ENCODE results near the gene ATP6V1F.

Gene ATP6V1F

GRCh38 chr7:128865996-128866877, 3.6 kb downstream of the ATP6V1F start:
- Histone ChIP-seq H3K4me1 (ENCODE audit: control insufficient read depth, insufficient read depth, low read length) (peaks cover 27% of the 10 kb centered on the region), H3K36me3 (ENCODE audit: control insufficient read depth, insufficient read depth, low read length) (peaks cover 13% of the 10 kb centered on the region), H3K9ac (ENCODE audit: low read length) (no peak overlapping the region), H3K4me3 (ENCODE audit: low read depth, low read length) (no peak overlapping the region), H3K27ac (ENCODE audit: low read depth, low read length) (no peak overlapping the region), H3K27me3 (ENCODE audit: control insufficient read depth, insufficient read depth, low read length) (peaks cover 41% of the 10 kb centered on the region), H3K9me3 (ENCODE audit: control insufficient read depth, insufficient read depth, low read depth, low read length) (no peaks in the 10 kb centered on the region)

GRCh38 chr7:128867241-128867640, 4.6 kb downstream of the ATP6V1F start:
- H3K27me3 ChIP-seq (ENCODE audit: control insufficient read depth, insufficient read depth, low read length): peaks cover 45% of the 10 kb centered on the region
- no peaks in the 10 kb centered on the region for H3K9me3 ChIP-seq (ENCODE audit: control insufficient read depth, insufficient read depth, low read depth, low read length)
- no peak overlapping the region for H3K27ac ChIP-seq (ENCODE audit: low read depth, low read length)
- peaks cover 13% of the 10 kb centered on the region for H3K36me3 ChIP-seq (ENCODE audit: control insufficient read depth, insufficient read depth, low read length)
- H3K4me3 ChIP-seq (ENCODE audit: low read depth, low read length): no peak overlapping the region
- H3K4me1 ChIP-seq (ENCODE audit: control insufficient read depth, insufficient read depth, low read length): peaks cover 24% of the 10 kb centered on the region
- no peak overlapping the region for H3K9ac ChIP-seq (ENCODE audit: low read length)

GRCh38 chr7:128867842-128868623, 5.4 kb downstream of the ATP6V1F start:
- Histone ChIP-seq H3K27me3 (ENCODE audit: control insufficient read depth, insufficient read depth, low read length) (peaks cover 45% of the 10 kb centered on the region), H3K9me3 (ENCODE audit: control insufficient read depth, insufficient read depth, low read depth, low read length) (no peaks in the 10 kb centered on the region), H3K4me3 (ENCODE audit: low read depth, low read length) (peak overlapping the region; percentile 82), H3K4me1 (ENCODE audit: control insufficient read depth, insufficient read depth, low read length) (peaks cover 23% of the 10 kb centered on the region), H3K27ac (ENCODE audit: low read depth, low read length) (no peak overlapping the region), H3K36me3 (ENCODE audit: control insufficient read depth, insufficient read depth, low read length) (peaks cover 13% of the 10 kb centered on the region), H3K9ac (ENCODE audit: low read length) (no peak overlapping the region)

GRCh38 chr7:128868624-128869137, 6.0 kb downstream of the ATP6V1F start:
- Histone ChIP-seq H3K27ac (ENCODE audit: low read depth, low read length) (no peak overlapping the region), H3K4me1 (ENCODE audit: control insufficient read depth, insufficient read depth, low read length) (peaks cover 21% of the 10 kb centered on the region), H3K4me3 (ENCODE audit: low read depth, low read length) (peak overlapping the region; percentile 82), H3K36me3 (ENCODE audit: control insufficient read depth, insufficient read depth, low read length) (peaks cover 13% of the 10 kb centered on the region), H3K27me3 (ENCODE audit: control insufficient read depth, insufficient read depth, low read length) (peaks cover 45% of the 10 kb centered on the region), H3K9ac (ENCODE audit: low read length) (peak overlapping the region; percentile 18), H3K9me3 (ENCODE audit: control insufficient read depth, insufficient read depth, low read depth, low read length) (no peaks in the 10 kb centered on the region)

- Histone ChIP-seq H3K9me3 (ENCODE audit: control insufficient read depth, insufficient read depth, low read depth, low read length) (no peaks in the 10 kb centered on the region), H3K36me3 (ENCODE audit: control insufficient read depth, insufficient read depth, low read length) (peaks cover 13% of the 10 kb centered on the region), H3K27me3 (ENCODE audit: control insufficient read depth, insufficient read depth, low read length) (peaks cover 45% of the 10 kb centered on the region), H3K4me1 (ENCODE audit: control insufficient read depth, insufficient read depth, low read length) (peaks cover 19% of the 10 kb centered on the region), H3K4me3 (ENCODE audit: low read depth, low read length) (peak overlapping the region; percentile 82), H3K9ac (ENCODE audit: low read length) (peak overlapping the region; percentile 18), H3K27ac (ENCODE audit: low read depth, low read length) (no peak overlapping the region)
These were observed 6.7 kb downstream of the ATP6V1F start for GRCh38 chr7:128869138-128869943.

GRCh38 chr7:128869944-128870285, 7.3 kb downstream of the ATP6V1F start:
- H3K4me3 ChIP-seq (ENCODE audit: low read depth, low read length): peak overlapping the region; percentile 82
- H3K9ac ChIP-seq (ENCODE audit: low read length): no peak overlapping the region
- no peaks in the 10 kb centered on the region for H3K9me3 ChIP-seq (ENCODE audit: control insufficient read depth, insufficient read depth, low read depth, low read length)
- H3K27ac ChIP-seq (ENCODE audit: low read depth, low read length): no peak overlapping the region
- peaks cover 19% of the 10 kb centered on the region for H3K4me1 ChIP-seq (ENCODE audit: control insufficient read depth, insufficient read depth, low read length)
- H3K36me3 ChIP-seq (ENCODE audit: control insufficient read depth, insufficient read depth, low read length): peaks cover 12% of the 10 kb centered on the region
- H3K27me3 ChIP-seq (ENCODE audit: control insufficient read depth, insufficient read depth, low read length): peaks cover 45% of the 10 kb centered on the region

- Histone ChIP-seq H3K27me3 (ENCODE audit: control insufficient read depth, insufficient read depth, low read length) (peaks cover 45% of the 10 kb centered on the region), H3K27ac (ENCODE audit: low read depth, low read length) (no peak overlapping the region)
These were observed 8.4 kb downstream of the ATP6V1F start for GRCh38 chr7:128871050-128871449.

GRCh38 chr7:128872394-128872824, 9.8 kb downstream of the ATP6V1F start:
- Histone ChIP-seq H3K27me3 (ENCODE audit: control insufficient read depth, insufficient read depth, low read length) (peaks cover 41% of the 10 kb centered on the region), H3K9me3 (ENCODE audit: control insufficient read depth, insufficient read depth, low read depth, low read length) (no peaks in the 10 kb centered on the region)

More at GRCh38 chr7:128871050-128871449, 8.4 kb downstream of the ATP6V1F start:
- H3K9ac ChIP-seq (ENCODE audit: low read length): no peak overlapping the region
- peaks cover 3% of the 10 kb centered on the region for H3K36me3 ChIP-seq (ENCODE audit: control insufficient read depth, insufficient read depth, low read length)
- peaks cover 19% of the 10 kb centered on the region for H3K4me1 ChIP-seq (ENCODE audit: control insufficient read depth, insufficient read depth, low read length)
- no peaks in the 10 kb centered on the region for H3K9me3 ChIP-seq (ENCODE audit: control insufficient read depth, insufficient read depth, low read depth, low read length)
- H3K4me3 ChIP-seq (ENCODE audit: low read depth, low read length): no peak overlapping the region

GRCh38 chr7:128873234-128873633, 10.6 kb downstream of the ATP6V1F start:
- no peaks in the 10 kb centered on the region for H3K9me3 ChIP-seq (ENCODE audit: control insufficient read depth, insufficient read depth, low read depth, low read length)
- H3K27me3 ChIP-seq (ENCODE audit: control insufficient read depth, insufficient read depth, low read length): peaks cover 35% of the 10 kb centered on the region
- no peak overlapping the region for H3K27ac ChIP-seq (ENCODE audit: low read depth, low read length)
- peaks cover 13% of the 10 kb centered on the region for H3K4me1 ChIP-seq (ENCODE audit: control insufficient read depth, insufficient read depth, low read length)
- no peak overlapping the region for H3K4me3 ChIP-seq (ENCODE audit: low read depth, low read length)
- H3K9ac ChIP-seq (ENCODE audit: low read length): no peak overlapping the region
- H3K36me3 ChIP-seq (ENCODE audit: control insufficient read depth, insufficient read depth, low read length): no peaks in the 10 kb centered on the region

More at GRCh38 chr7:128872394-128872824, 9.8 kb downstream of the ATP6V1F start:
- Histone ChIP-seq H3K27ac (ENCODE audit: low read depth, low read length) (no peak overlapping the region), H3K4me1 (ENCODE audit: control insufficient read depth, insufficient read depth, low read length) (peaks cover 19% of the 10 kb centered on the region), H3K9ac (ENCODE audit: low read length) (no peak overlapping the region), H3K36me3 (ENCODE audit: control insufficient read depth, insufficient read depth, low read length) (no peaks in the 10 kb centered on the region), H3K4me3 (ENCODE audit: low read depth, low read length) (no peak overlapping the region)

- H3K27me3 ChIP-seq (ENCODE audit: control insufficient read depth, insufficient read depth, low read length): peaks cover 23% of the 10 kb centered on the region
- H3K4me3 ChIP-seq (ENCODE audit: low read depth, low read length): no peak overlapping the region
- peaks cover 6% of the 10 kb centered on the region; the same call in 1 of the 2 replicates for H3K4me1 ChIP-seq (ENCODE audit: control insufficient read depth, insufficient read depth, low read length)
- H3K9me3 ChIP-seq (ENCODE audit: control insufficient read depth, insufficient read depth, low read depth, low read length): no peaks in the 10 kb centered on the region
- H3K9ac ChIP-seq (ENCODE audit: low read length): no peak overlapping the region
- H3K36me3 ChIP-seq (ENCODE audit: control insufficient read depth, insufficient read depth, low read length): no peaks in the 10 kb centered on the region
- H3K27ac ChIP-seq (ENCODE audit: low read depth, low read length): no peak overlapping the region
These were observed 11.7 kb downstream of the ATP6V1F start for GRCh38 chr7:128874140-128875031.

Data from HUES6 (cell line).